ENCODE results near the gene BCAT1. TPM values are rescaled to one million over a fixed set of nuclear protein-coding genes. Genes with fewer than 3 reads are reported as not detected.
"Not testable (repeated sequence)": the region's sequence is repeated elsewhere in the genome, so short reads cannot be mapped to it uniquely, and the experiment has no call there.

The BCAT1 gene
- total RNA-seq, 5 donors from 2014 or later (not counting 1 experiment from before 2014, with no cell fraction given) = 1.2 to 4.2 (median 3.2) TPM

- ChIA-PET CTCF (no interaction called here), POLR2A (no interaction called here)
- no peak for ATAC-seq (replicated peaks in 1 of 4)
- H3K4me1 Mint-ChIP-seq = peaks cover 24 to 36% (median 27%) of the 10 kb centered on the region in 3 donors
- H3K9me3 Mint-ChIP-seq = no peaks in the 10 kb centered on the region
- H3K27ac ChIP-seq (ENCODE audit: low read length) = no peak overlapping the region
- no peak overlapping the region for H3K4me3 ChIP-seq (ENCODE audit: control insufficient read depth in 1 of 2, extremely low read depth in 1 of 2, low read length in 1 of 2)
- no peaks in the 10 kb centered on the region for H3K27me3 ChIP-seq (replicated peaks in 1 of 2; ENCODE audit: control insufficient read depth in 2 of 2, extremely low read depth in 1 of 2, insufficient read depth in 2 of 2, low read length in 1 of 2)
- no peaks in the 10 kb centered on the region for H3K9me3 ChIP-seq
- no peak overlapping the region for H3K4me3 Mint-ChIP-seq
- H3K36me3 ChIP-seq (ENCODE audit: control insufficient read depth in 2 of 2, extremely low read depth in 1 of 2, insufficient read depth in 1 of 2, low read length in 1 of 2) = no peaks in the 10 kb centered on the region
- H3K4me1 ChIP-seq (ENCODE audit: control insufficient read depth in 1 of 2, extremely low read depth in 1 of 2, insufficient read depth in 2 of 2, low read length in 2 of 2) = peaks cover 0 to 8% of the 10 kb centered on the region in 2 experiments
- no peak for DNase-seq
- H3K27me3 Mint-ChIP-seq = no peaks in the 10 kb centered on the region
- no peak overlapping the region for H3K27ac Mint-ChIP-seq
- WGBS (ENCODE audit: insufficient coverage) = no CpG with 5 or more reads among the region's 1 CpG
- no peaks in the 10 kb centered on the region for H3K36me3 Mint-ChIP-seq
Measured at GRCh38 chr12:24818351-24818750, 130.6 kb downstream of the BCAT1 start.

GRCh38 chr12:24815114-24815423, 133.8 kb downstream of the BCAT1 start:
- no CpG with 5 or more reads among the region's 1 CpG for WGBS (ENCODE audit: insufficient coverage)
- Histone ChIP-seq H3K4me1 (ENCODE audit: control insufficient read depth in 1 of 2, extremely low read depth in 1 of 2, insufficient read depth in 2 of 2, low read length in 2 of 2) (peaks cover 0 to 8% of the 10 kb centered on the region in 2 experiments), H3K9me3 (no peaks in the 10 kb centered on the region), H3K4me3 (ENCODE audit: control insufficient read depth in 1 of 2, extremely low read depth in 1 of 2, low read length in 1 of 2) (peak overlapping the region in 1 of 2 donors; percentile 36), H3K27ac (ENCODE audit: low read length) (no peak overlapping the region), H3K27me3 (replicated peaks in 1 of 2; ENCODE audit: control insufficient read depth in 2 of 2, extremely low read depth in 1 of 2, insufficient read depth in 2 of 2, low read length in 1 of 2) (no peaks in the 10 kb centered on the region), H3K36me3 (ENCODE audit: control insufficient read depth in 2 of 2, extremely low read depth in 1 of 2, insufficient read depth in 1 of 2, low read length in 1 of 2) (no peaks in the 10 kb centered on the region)
- H3K27me3 Mint-ChIP-seq = peaks cover 0 to 2% of the 10 kb centered on the region in 2 donors
- H3K27ac Mint-ChIP-seq = peak overlapping the region; percentile 75 to 86
- CTCF ChIA-PET = interaction anchor here in 1 of 2 donors (1.3 kb wide), 1 partner anchor 20 kb away, joined by 7 read pairs; no protein-coding TSS in a partner anchor
- H3K9me3 Mint-ChIP-seq = no peaks in the 10 kb centered on the region
- ATAC-seq (replicated peaks in 1 of 4) = no peak
- no peaks in the 10 kb centered on the region for H3K36me3 Mint-ChIP-seq
- H3K4me3 Mint-ChIP-seq = peak overlapping the region; percentile 64 to 73 (median 70)
- no peak for DNase-seq
- POLR2A ChIA-PET = no interaction called here
- H3K4me1 Mint-ChIP-seq = peaks cover 20 to 30% (median 27%) of the 10 kb centered on the region in 3 donors

- ChIA-PET POLR2A (interaction anchor here (0.6 kb wide), 2 partner anchors 265 to 321 kb away, joined by 4 to 6 read pairs; no protein-coding TSS in a partner anchor), CTCF (interaction anchor here (0.6 to 1.3 kb wide), 4 partner anchors 20 to 1608 kb away, joined by 3 to 7 read pairs (median 5); no protein-coding TSS in a partner anchor)
- WGBS (ENCODE audit: insufficient coverage) = no CpG with 5 or more reads among the region's 2 CpGs
- Mint-ChIP-seq H3K36me3 (no peaks in the 10 kb centered on the region), H3K27ac (peak overlapping the region; percentile 75 to 86), H3K27me3 (peaks cover 0 to 2% of the 10 kb centered on the region in 2 donors), H3K4me3 (peak overlapping the region; percentile 64 to 73 (median 70)), H3K9me3 (peaks cover 0 to under 1% (median 0%) of the 10 kb centered on the region in 3 donors), H3K4me1 (peaks cover 20 to 30% (median 27%) of the 10 kb centered on the region in 3 donors)
- peak in 1 of 4 experiments; percentile 51 for ATAC-seq (replicated peaks in 1 of 4)
- peaks cover 0 to 8% of the 10 kb centered on the region in 2 experiments for H3K4me1 ChIP-seq (ENCODE audit: control insufficient read depth in 1 of 2, extremely low read depth in 1 of 2, insufficient read depth in 2 of 2, low read length in 2 of 2)
- H3K36me3 ChIP-seq (ENCODE audit: control insufficient read depth in 2 of 2, extremely low read depth in 1 of 2, insufficient read depth in 1 of 2, low read length in 1 of 2) = no peaks in the 10 kb centered on the region
- peak overlapping the region; percentile 32 to 36 for H3K4me3 ChIP-seq (ENCODE audit: control insufficient read depth in 1 of 2, extremely low read depth in 1 of 2, low read length in 1 of 2)
- no peaks in the 10 kb centered on the region for H3K9me3 ChIP-seq
- no peaks in the 10 kb centered on the region for H3K27me3 ChIP-seq (replicated peaks in 1 of 2; ENCODE audit: control insufficient read depth in 2 of 2, extremely low read depth in 1 of 2, insufficient read depth in 2 of 2, low read length in 1 of 2)
- DNase-seq = peak in 1 of 35 experiments; percentile 16
- peak overlapping the region; percentile 21 for H3K27ac ChIP-seq (ENCODE audit: low read length)
Measured at GRCh38 chr12:24814379-24815113, 134.4 kb downstream of the BCAT1 start.

GRCh38 chr12:24810378-24810777, 138.5 kb downstream of the BCAT1 start:
- Mint-ChIP-seq H3K9me3 (peaks cover 0 to 5% (median 0%) of the 10 kb centered on the region in 3 donors), H3K4me1 (peaks cover 17 to 24% (median 17%) of the 10 kb centered on the region in 3 donors), H3K27me3 (peaks cover 0 to 2% of the 10 kb centered on the region in 2 donors), H3K27ac (no peak overlapping the region), H3K4me3 (no peak overlapping the region), H3K36me3 (no peaks in the 10 kb centered on the region)
- no peak for ATAC-seq (replicated peaks in 1 of 4)
- 69% methylated on average over 4 of the region's 5 CpGs for WGBS (ENCODE audit: insufficient coverage)
- Histone ChIP-seq H3K36me3 (ENCODE audit: control insufficient read depth in 2 of 2, extremely low read depth in 1 of 2, insufficient read depth in 1 of 2, low read length in 1 of 2) (no peaks in the 10 kb centered on the region), H3K9me3 (no peaks in the 10 kb centered on the region), H3K4me1 (ENCODE audit: control insufficient read depth in 1 of 2, extremely low read depth in 1 of 2, insufficient read depth in 2 of 2, low read length in 2 of 2) (peaks cover 0 to 8% of the 10 kb centered on the region in 2 experiments), H3K27me3 (replicated peaks in 1 of 2; ENCODE audit: control insufficient read depth in 2 of 2, extremely low read depth in 1 of 2, insufficient read depth in 2 of 2, low read length in 1 of 2) (no peaks in the 10 kb centered on the region), H3K27ac (ENCODE audit: low read length) (no peak overlapping the region), H3K4me3 (ENCODE audit: control insufficient read depth in 1 of 2, extremely low read depth in 1 of 2, low read length in 1 of 2) (no peak overlapping the region)
- no peak for DNase-seq
- ChIA-PET POLR2A (interaction anchor here in 1 of 2 donors (0.6 kb wide), 1 partner anchor 165 kb away, joined by 3 read pairs; no protein-coding TSS in a partner anchor), CTCF (no interaction called here)

- H3K9me3 Mint-ChIP-seq; H3K4me3 ChIP-seq (ENCODE audit: control insufficient read depth in 1 of 2, extremely low read depth in 1 of 2, low read length in 1 of 2); H3K4me1 ChIP-seq (ENCODE audit: control insufficient read depth in 1 of 2, extremely low read depth in 1 of 2, insufficient read depth in 2 of 2, low read length in 2 of 2); CTCF ChIA-PET; H3K36me3 ChIP-seq (ENCODE audit: control insufficient read depth in 2 of 2, extremely low read depth in 1 of 2, insufficient read depth in 1 of 2, low read length in 1 of 2); H3K27ac ChIP-seq (ENCODE audit: low read length); H3K4me3 Mint-ChIP-seq; ATAC-seq (replicated peaks in 1 of 4); H3K27me3 ChIP-seq (replicated peaks in 1 of 2; ENCODE audit: control insufficient read depth in 2 of 2, extremely low read depth in 1 of 2, insufficient read depth in 2 of 2, low read length in 1 of 2); H3K27ac Mint-ChIP-seq; H3K36me3 Mint-ChIP-seq; H3K9me3 ChIP-seq; H3K27me3 Mint-ChIP-seq; DNase-seq: not testable (repeated sequence)
- POLR2A ChIA-PET = interaction anchor here in 1 of 2 donors (0.6 kb wide), 1 partner anchor 338 kb away, joined by 3 read pairs; no protein-coding TSS in a partner anchor
- H3K4me1 Mint-ChIP-seq = peaks cover 7 to 14% (median 7%) of the 10 kb centered on the region in 3 donors
- WGBS (ENCODE audit: insufficient coverage) = 100% methylated on average over 1 of the region's 1 CpG
Measured at GRCh38 chr12:24809306-24809705, 139.6 kb downstream of the BCAT1 start.

GRCh38 chr12:24808651-24809050, 140.2 kb downstream of the BCAT1 start:
- H3K27me3 Mint-ChIP-seq = peaks cover 0 to 2% of the 10 kb centered on the region in 2 donors
- no peak overlapping the region for H3K4me3 Mint-ChIP-seq
- CTCF ChIA-PET = no interaction called here
- H3K4me1 Mint-ChIP-seq = peaks cover 2 to 10% (median 4%) of the 10 kb centered on the region in 3 donors
- no peaks in the 10 kb centered on the region for H3K27me3 ChIP-seq (replicated peaks in 1 of 2; ENCODE audit: control insufficient read depth in 2 of 2, extremely low read depth in 1 of 2, insufficient read depth in 2 of 2, low read length in 1 of 2)
- H3K9me3 Mint-ChIP-seq = peaks cover 0 to 5% (median 0%) of the 10 kb centered on the region in 3 donors
- no peaks in the 10 kb centered on the region for H3K36me3 ChIP-seq (ENCODE audit: control insufficient read depth in 2 of 2, extremely low read depth in 1 of 2, insufficient read depth in 1 of 2, low read length in 1 of 2)
- H3K4me1 ChIP-seq (ENCODE audit: control insufficient read depth in 1 of 2, extremely low read depth in 1 of 2, insufficient read depth in 2 of 2, low read length in 2 of 2) = peaks cover 0 to under 1% of the 10 kb centered on the region in 2 experiments
- ATAC-seq (replicated peaks in 1 of 4) (no peak), DNase-seq (no peak)
- POLR2A ChIA-PET = no interaction called here
- H3K9me3 ChIP-seq = no peaks in the 10 kb centered on the region
- no peaks in the 10 kb centered on the region for H3K36me3 Mint-ChIP-seq
- no CpG with 5 or more reads among the region's 2 CpGs for WGBS (ENCODE audit: insufficient coverage)
- no peak overlapping the region for H3K4me3 ChIP-seq (ENCODE audit: control insufficient read depth in 1 of 2, extremely low read depth in 1 of 2, low read length in 1 of 2)
- no peak overlapping the region for H3K27ac ChIP-seq (ENCODE audit: low read length)
- no peak overlapping the region for H3K27ac Mint-ChIP-seq
